Esophagus muscularis mucosa (tissue), 4 donors: ENCODE data around the gene PLP2.

Source experiments
- EP300 ChIP-seq: sonication (generic); formaldehyde crosslinking; IDR thresholded peaks from one replicate; pipeline ENCODE4 v1.6.1; 2017; ENCODE audit warnings: antibody characterized with exemption
- POLR2A ChIP-seq: fragments of 450-650 bp; IDR thresholded peaks from one replicate; pipeline ENCODE4 v1.6.1; 2017; ENCODE audit warnings: antibody characterized with exemption, moderate library complexity, mild to moderate bottlenecking, low read depth
- TF ChIP-seq, protein P1 (sequence below), 3 experiments: fragments of 200-600 bp in 2 of 3; fragments of 450-650 bp in 1 of 3; sonication (generic) in 2 of 3; IDR thresholded peaks; one replicate each; pipeline ENCODE4 v1.5.1; 2017 to 2019; ENCODE audit warnings: antibody characterized with exemption in 3 of 3, mild to moderate bottlenecking in 2 of 3, moderate library complexity in 1 of 3

DNA sequence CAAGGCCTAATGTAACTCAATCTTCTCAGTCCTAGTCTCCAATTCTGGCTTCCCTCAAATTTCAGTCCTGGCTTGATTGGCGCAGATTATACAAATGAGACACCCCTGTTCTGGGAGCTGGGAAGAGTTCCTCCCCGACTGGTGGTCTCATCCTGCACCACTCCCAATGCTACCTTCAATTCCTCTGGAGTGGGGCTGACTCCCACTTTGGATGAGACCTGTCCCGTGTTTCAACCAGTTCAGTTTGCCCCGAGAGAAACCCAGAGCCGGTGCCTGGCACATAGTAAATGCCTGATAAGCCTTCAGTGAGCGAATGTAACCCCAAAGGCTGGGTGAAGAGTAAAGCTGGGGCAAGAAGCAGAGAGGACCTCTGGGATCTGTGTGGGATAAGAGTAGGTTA, 32.3 kb downstream of the PLP2 start:
- TF ChIP-seq POLR2A (no peak), EP300 (no peak)
- TF ChIP-seq, protein P1, sequence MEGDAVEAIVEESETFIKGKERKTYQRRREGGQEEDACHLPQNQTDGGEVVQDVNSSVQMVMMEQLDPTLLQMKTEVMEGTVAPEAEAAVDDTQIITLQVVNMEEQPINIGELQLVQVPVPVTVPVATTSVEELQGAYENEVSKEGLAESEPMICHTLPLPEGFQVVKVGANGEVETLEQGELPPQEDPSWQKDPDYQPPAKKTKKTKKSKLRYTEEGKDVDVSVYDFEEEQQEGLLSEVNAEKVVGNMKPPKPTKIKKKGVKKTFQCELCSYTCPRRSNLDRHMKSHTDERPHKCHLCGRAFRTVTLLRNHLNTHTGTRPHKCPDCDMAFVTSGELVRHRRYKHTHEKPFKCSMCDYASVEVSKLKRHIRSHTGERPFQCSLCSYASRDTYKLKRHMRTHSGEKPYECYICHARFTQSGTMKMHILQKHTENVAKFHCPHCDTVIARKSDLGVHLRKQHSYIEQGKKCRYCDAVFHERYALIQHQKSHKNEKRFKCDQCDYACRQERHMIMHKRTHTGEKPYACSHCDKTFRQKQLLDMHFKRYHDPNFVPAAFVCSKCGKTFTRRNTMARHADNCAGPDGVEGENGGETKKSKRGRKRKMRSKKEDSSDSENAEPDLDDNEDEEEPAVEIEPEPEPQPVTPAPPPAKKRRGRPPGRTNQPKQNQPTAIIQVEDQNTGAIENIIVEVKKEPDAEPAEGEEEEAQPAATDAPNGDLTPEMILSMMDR (IDR thresholded peaks at IDR 0.05): no peak
